ENCODE data around the gene GLP2R.

- no peak for TF ChIP-seq CTCF (IDR thresholded peaks at IDR 0.05; ENCODE audit: insufficient read depth, low read length, poor library complexity, severe bottlenecking)
- no peak for TF ChIP-seq EZH2phosphoT487 (conservative IDR thresholded peaks at IDR 0.05; ENCODE audit: low read length)
These were observed 70.2 kb downstream of the GLP2R start for GRCh38 chr17:9895923-9896322.
